ENCODE data around the gene SPHK1. TPM values are rescaled to one million over a fixed set of nuclear protein-coding genes. Genes with fewer than 3 reads are reported as not detected.

SPHK1 gene
- total RNA-seq, 2 experiments from 2014 or later: 15.7 to 17.7 TPM

GRCh38 chr17:76368545-76368944, 15.9 kb upstream of the SPHK1 start:
- Mint-ChIP-seq H3K27me3 (no peaks in the 10 kb centered on the region), H3K9me3 (no peaks in the 10 kb centered on the region), H3K36me3 (ENCODE audit: low read depth) (no peaks in the 10 kb centered on the region), H3K4me3 (no peak overlapping the region), H3K27ac (no peak overlapping the region), H3K4me1 (ENCODE audit: low read depth) (peaks cover 7% of the 10 kb centered on the region)
- no peak for ATAC-seq
- ChIA-PET CTCF (interaction anchor here (1.4 to 1.8 kb wide), 2 partner anchors 17 to 65 kb away, joined by 5 to 6 read pairs; no protein-coding TSS in a partner anchor), POLR2A (no interaction called here)
- DNase-seq: no peak
- no peak for TF ChIP-seq CTCF (IDR thresholded peaks at IDR 0.05)
- intact Hi-C loops (cut with micrococcal nuclease): no loop called here

- no peak overlapping the region for H3K4me3 Mint-ChIP-seq
- ATAC-seq (no peak), DNase-seq (no peak)
- CTCF ChIA-PET: interaction anchor here (1.0 to 1.8 kb wide), 4 partner anchors 16 to 66 kb away, joined by 3 to 8 read pairs (median 6); no protein-coding TSS in a partner anchor
- no peak overlapping the region for H3K27ac Mint-ChIP-seq
- intact Hi-C loops (cut with micrococcal nuclease): no loop called here
- TF ChIP-seq CTCF (IDR thresholded peaks at IDR 0.05): no peak
- H3K9me3 Mint-ChIP-seq: no peaks in the 10 kb centered on the region
- POLR2A ChIA-PET: interaction anchor here (1.9 kb wide), 1 partner anchor 13 kb away, joined by 8 read pairs; no protein-coding TSS in a partner anchor
- H3K36me3 Mint-ChIP-seq (ENCODE audit: low read depth): no peaks in the 10 kb centered on the region
- H3K27me3 Mint-ChIP-seq: no peaks in the 10 kb centered on the region
- peaks cover 7% of the 10 kb centered on the region for H3K4me1 Mint-ChIP-seq (ENCODE audit: low read depth)
Observed at GRCh38 chr17:76369379-76369778, 15.0 kb upstream of the SPHK1 start.

DNA sequence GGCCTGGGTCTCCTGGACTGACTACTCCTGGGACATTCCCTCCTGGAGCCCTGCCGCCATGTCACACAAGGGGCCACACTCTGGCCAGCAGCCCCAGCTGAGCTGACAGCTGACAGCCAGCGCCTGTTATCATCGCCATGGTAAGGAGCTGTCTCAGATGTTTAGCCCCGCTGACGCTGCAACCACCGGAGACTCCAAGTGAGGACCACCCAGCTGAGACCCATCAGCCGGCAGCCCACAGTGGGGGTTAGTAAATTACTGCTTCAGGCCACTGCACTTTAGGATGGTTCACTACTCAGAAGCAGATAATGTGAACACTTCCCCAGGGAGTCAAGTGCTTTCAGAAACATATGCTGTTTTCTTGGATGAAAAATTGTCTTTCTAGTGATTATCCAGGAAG, 14.6 kb upstream of the SPHK1 start:
- Mint-ChIP-seq H3K4me3 (no peak overlapping the region), H3K9me3 (no peaks in the 10 kb centered on the region), H3K4me1 (ENCODE audit: low read depth) (peaks cover 7% of the 10 kb centered on the region), H3K27ac (no peak overlapping the region), H3K27me3 (no peaks in the 10 kb centered on the region), H3K36me3 (ENCODE audit: low read depth) (no peaks in the 10 kb centered on the region)
- no peak for TF ChIP-seq CTCF (IDR thresholded peaks at IDR 0.05)
- ChIA-PET POLR2A (interaction anchor here (1.9 kb wide), 1 partner anchor 12 kb away, joined by 8 read pairs; no protein-coding TSS in a partner anchor), CTCF (interaction anchor here (1.0 to 1.8 kb wide), 4 partner anchors 16 to 66 kb away, joined by 3 to 8 read pairs (median 6); no protein-coding TSS in a partner anchor)
- DNase-seq (no peak), ATAC-seq (no peak)
- intact Hi-C loops (cut with micrococcal nuclease): no loop called here

GRCh38 chr17:76370261-76370993, 14.0 kb upstream of the SPHK1 start:
- DNase-seq: no peak
- TF ChIP-seq CTCF (IDR thresholded peaks at IDR 0.05): no peak
- ATAC-seq: no peak

More at GRCh38 chr17:76370261-76370993, 14.0 kb upstream of the SPHK1 start:
- H3K4me3 Mint-ChIP-seq: no peak overlapping the region
- intact Hi-C loops (cut with micrococcal nuclease): no loop called here
- H3K36me3 Mint-ChIP-seq (ENCODE audit: low read depth): no peaks in the 10 kb centered on the region
- H3K4me1 Mint-ChIP-seq (ENCODE audit: low read depth): peaks cover 7% of the 10 kb centered on the region
- ChIA-PET CTCF (interaction anchor here (1.0 to 1.8 kb wide), 3 partner anchors 27 to 67 kb away, joined by 3 to 8 read pairs (median 6); no protein-coding TSS in a partner anchor), POLR2A (interaction anchor here (0.8 to 1.9 kb wide), 2 partner anchors 11 to 35 kb away, joined by 3 to 8 read pairs; no protein-coding TSS in a partner anchor)
- H3K27me3 Mint-ChIP-seq: no peaks in the 10 kb centered on the region
- H3K27ac Mint-ChIP-seq: no peak overlapping the region
- no peaks in the 10 kb centered on the region for H3K9me3 Mint-ChIP-seq
